Measurements from ENCODE around the gene RCAN1.
"Not testable (repeated sequence)": the region's sequence is repeated elsewhere in the genome, so short reads cannot be mapped to it uniquely, and the experiment has no call there.

RCAN1 gene

GRCh38 chr21:34606051-34606450 lies 8.9 kb downstream of the RCAN1 start:
- H3K4me3 ChIP-seq (ENCODE audit: low read depth, low read length) = no peak overlapping the region
- TF ChIP-seq CTCF (IDR thresholded peaks at IDR 0.05; ENCODE audit: low read depth, low read length) = no peak

GRCh38 chr21:34604956-34605355 lies 10.0 kb downstream of the RCAN1 start:
- H3K4me3 ChIP-seq (ENCODE audit: low read depth, low read length) = not testable (repeated sequence)

GRCh38 chr21:34604556-34604955 lies 10.4 kb downstream of the RCAN1 start:
- no peak for TF ChIP-seq CTCF (IDR thresholded peaks at IDR 0.05; ENCODE audit: low read depth, low read length)
- no peak overlapping the region for H3K4me3 ChIP-seq (ENCODE audit: low read depth, low read length)

- no peak for TF ChIP-seq CTCF (IDR thresholded peaks at IDR 0.05; ENCODE audit: low read depth, low read length)
- H3K4me3 ChIP-seq (ENCODE audit: low read depth, low read length) = no peak overlapping the region
These were observed 11.2 kb downstream of the RCAN1 start for GRCh38 chr21:34603710-34604057.

- TF ChIP-seq CTCF (IDR thresholded peaks at IDR 0.05; ENCODE audit: low read depth, low read length) = peak; percentile 74
These were observed 11.8 kb downstream of the RCAN1 start for GRCh38 chr21:34603002-34603709.

GRCh38 chr21:34602061-34602460 lies 12.9 kb downstream of the RCAN1 start:
- H3K4me3 ChIP-seq (ENCODE audit: low read depth, low read length) = no peak overlapping the region
- TF ChIP-seq CTCF (IDR thresholded peaks at IDR 0.05; ENCODE audit: low read depth, low read length) = no peak

More at GRCh38 chr21:34603002-34603709, 11.8 kb downstream of the RCAN1 start:
- H3K4me3 ChIP-seq (ENCODE audit: low read depth, low read length) = no peak overlapping the region

GRCh38 chr21:34599534-34600101 lies 15.3 kb downstream of the RCAN1 start:
- TF ChIP-seq CTCF (IDR thresholded peaks at IDR 0.05; ENCODE audit: low read depth, low read length) = no peak
- H3K4me3 ChIP-seq (ENCODE audit: low read depth, low read length) = no peak overlapping the region
